Stimulated activated naive B cell treated with anti-CD40 and anti-IgM and Interleukin-4, amounts not matched to agents 10 μg/mL and 1 μg/mL and 100 μg/mL, for 72 hours (primary cell): ENCODE measurements around the gene RAB40C.

Experiments used
- ATAC-seq, 2 donors: fragments of 150-1000 bp; cut with Tn5 transposase; replicated peaks; 2 replicates each; pipeline ENCODE4 v1.10.0; 2021; ENCODE audit warnings: moderate library complexity in 1 of 2
- DNase-seq: peaks from one replicate; pipeline ENCODE4 v3.0.0; 2021
- H3K27ac Mint-ChIP-seq: one replicate; pipeline ENCODE4 v1.8.0; 2022; ENCODE audit warnings: mild to moderate bottlenecking, mixed read lengths
- H3K27me3 Mint-ChIP-seq, 2 donors: one replicate each; pipeline ENCODE4 v1.8.0; 2022; ENCODE audit warnings: mixed read lengths in 2 of 2
- H3K36me3 Mint-ChIP-seq, 2 donors: one replicate each; pipeline ENCODE4 v1.8.0; 2022; ENCODE audit warnings: mixed read lengths in 2 of 2, mild to moderate bottlenecking in 1 of 2
- H3K4me1 Mint-ChIP-seq, 2 donors: one replicate each; pipeline ENCODE4 v1.8.0; 2022; ENCODE audit warnings: mixed read lengths in 2 of 2, mild to moderate bottlenecking in 1 of 2
- H3K4me3 Mint-ChIP-seq, 2 donors: one replicate each; pipeline ENCODE4 v1.8.0; 2022; ENCODE audit warnings: mild to moderate bottlenecking in 2 of 2, mixed read lengths in 2 of 2, moderate library complexity in 1 of 2
- H3K9me3 Mint-ChIP-seq, 2 donors: one replicate each; pipeline ENCODE4 v1.8.0; 2022; ENCODE audit warnings: mixed read lengths in 2 of 2, mild to moderate bottlenecking in 1 of 2

RAB40C gene

GRCh38 chr16:589658-590187 is at the start of gene RAB40C:
TSS of gene RAB40C (plus strand) at chr16:590066. CDS start at chr16:590292, 226 bp downstream.
- Mint-ChIP-seq H3K4me3 (peak within 1 kb of the TSS; percentile 97), H3K9me3 (no peaks in the 10 kb centered on the region), H3K4me1 (peaks cover 33 to 69% of the 10 kb centered on the region in 2 donors), H3K36me3 (peaks cover 4 to 10% of the 10 kb centered on the region in 2 donors), H3K27me3 (peaks cover 4 to 7% of the 10 kb centered on the region in 2 donors), H3K27ac (peak within 1 kb of the TSS; percentile 100)
- peak; percentile 84 to 86 for ATAC-seq
- DNase-seq, result peak; percentile 97

- peaks cover 0 to 4% of the 10 kb centered on the region in 2 donors for H3K4me1 Mint-ChIP-seq
- no peak overlapping the region for H3K4me3 Mint-ChIP-seq
- peak overlapping the region; percentile 31 for H3K27ac Mint-ChIP-seq
- no peaks in the 10 kb centered on the region for H3K27me3 Mint-ChIP-seq
- no peaks in the 10 kb centered on the region for H3K9me3 Mint-ChIP-seq
- DNase-seq (no peak), ATAC-seq (no peak)
- H3K36me3 Mint-ChIP-seq, result peaks cover 13 to 20% of the 10 kb centered on the region in 2 donors
These were observed 49.1 kb upstream of the RAB40C start for GRCh38 chr16:540645-541340.

- H3K4me1 Mint-ChIP-seq, result peaks cover 0 to 4% of the 10 kb centered on the region in 2 donors
- peaks cover 6 to 11% of the 10 kb centered on the region in 2 donors for H3K36me3 Mint-ChIP-seq
- H3K9me3 Mint-ChIP-seq, result no peaks in the 10 kb centered on the region
- DNase-seq (no peak), ATAC-seq (no peak)
- no peak overlapping the region for H3K27ac Mint-ChIP-seq
- H3K27me3 Mint-ChIP-seq, result no peaks in the 10 kb centered on the region
- H3K4me3 Mint-ChIP-seq, result no peak overlapping the region
These were observed 46.3 kb upstream of the RAB40C start for GRCh38 chr16:543301-544164.

- H3K4me3 Mint-ChIP-seq, result no peak overlapping the region
- H3K27ac Mint-ChIP-seq, result no peak overlapping the region
- DNase-seq (no peak), ATAC-seq (no peak)
- H3K36me3 Mint-ChIP-seq, result peaks cover 3 to 6% of the 10 kb centered on the region in 2 donors
- peaks cover 0 to 4% of the 10 kb centered on the region in 2 donors for H3K4me1 Mint-ChIP-seq
- no peaks in the 10 kb centered on the region for H3K27me3 Mint-ChIP-seq
- no peaks in the 10 kb centered on the region for H3K9me3 Mint-ChIP-seq
These were observed 45.3 kb upstream of the RAB40C start for GRCh38 chr16:544517-544916.

GRCh38 chr16:546909-547770 is 42.7 kb upstream of the RAB40C start:
- Mint-ChIP-seq H3K27ac (no peak overlapping the region), H3K9me3 (no peaks in the 10 kb centered on the region), H3K27me3 (no peaks in the 10 kb centered on the region), H3K4me3 (peak overlapping the region in 1 of 2 donors; percentile 21), H3K4me1 (peaks cover 0 to 4% of the 10 kb centered on the region in 2 donors), H3K36me3 (peaks cover 7% of the 10 kb centered on the region in 2 donors)
- DNase-seq, result peak; percentile 44
- peak; percentile 73 to 80 for ATAC-seq

- Mint-ChIP-seq H3K27ac (peak overlapping the region; percentile 20), H3K27me3 (no peaks in the 10 kb centered on the region)
These were observed 41.3 kb upstream of the RAB40C start for GRCh38 chr16:548586-548985.

GRCh38 chr16:549544-550263 is 40.2 kb upstream of the RAB40C start:
- no peaks in the 10 kb centered on the region for H3K27me3 Mint-ChIP-seq
- peak overlapping the region; percentile 65 for H3K27ac Mint-ChIP-seq
- H3K4me1 Mint-ChIP-seq, result peaks cover 0 to 4% of the 10 kb centered on the region in 2 donors
- DNase-seq, result no peak
- no peaks in the 10 kb centered on the region for H3K9me3 Mint-ChIP-seq
- ATAC-seq, result no peak
- no peak overlapping the region for H3K4me3 Mint-ChIP-seq
- H3K36me3 Mint-ChIP-seq, result peaks cover 7 to 12% of the 10 kb centered on the region in 2 donors

More at GRCh38 chr16:548586-548985, 41.3 kb upstream of the RAB40C start:
- H3K4me1 Mint-ChIP-seq, result peaks cover 0 to 4% of the 10 kb centered on the region in 2 donors
- no peaks in the 10 kb centered on the region for H3K9me3 Mint-ChIP-seq
- ATAC-seq (no peak), DNase-seq (no peak)
- peaks cover 7% of the 10 kb centered on the region in 2 donors for H3K36me3 Mint-ChIP-seq
- no peak overlapping the region for H3K4me3 Mint-ChIP-seq

- ATAC-seq (no peak), DNase-seq (no peak)
- Mint-ChIP-seq H3K27me3 (no peaks in the 10 kb centered on the region), H3K27ac (no peak overlapping the region), H3K4me3 (no peak overlapping the region), H3K9me3 (no peaks in the 10 kb centered on the region), H3K36me3 (peaks cover 4 to 10% of the 10 kb centered on the region in 2 donors), H3K4me1 (no peaks in the 10 kb centered on the region)
These were observed 38.7 kb upstream of the RAB40C start for GRCh38 chr16:551210-551609.

GRCh38 chr16:552171-552570 is 37.7 kb upstream of the RAB40C start:
- Mint-ChIP-seq H3K4me1 (no peaks in the 10 kb centered on the region), H3K36me3 (peaks cover 4 to 10% of the 10 kb centered on the region in 2 donors), H3K4me3 (no peak overlapping the region), H3K27ac (no peak overlapping the region), H3K9me3 (no peaks in the 10 kb centered on the region), H3K27me3 (peaks cover 0 to under 1% of the 10 kb centered on the region in 2 donors)
- ATAC-seq (no peak), DNase-seq (no peak)

GRCh38 chr16:553601-554296 is 36.1 kb upstream of the RAB40C start:
- ATAC-seq, result no peak

GRCh38 chr16:554297-554621 is 35.6 kb upstream of the RAB40C start:
- H3K27me3 Mint-ChIP-seq, result peaks cover 8 to 21% of the 10 kb centered on the region in 2 donors
- H3K9me3 Mint-ChIP-seq, result no peaks in the 10 kb centered on the region
- ATAC-seq, result no peak
- H3K27ac Mint-ChIP-seq, result no peak overlapping the region
- peaks cover 0 to 7% of the 10 kb centered on the region in 2 donors for H3K4me1 Mint-ChIP-seq
- H3K4me3 Mint-ChIP-seq, result no peak overlapping the region
- peaks cover 4 to 10% of the 10 kb centered on the region in 2 donors for H3K36me3 Mint-ChIP-seq
- DNase-seq, result no peak

More at GRCh38 chr16:553601-554296, 36.1 kb upstream of the RAB40C start:
- H3K36me3 Mint-ChIP-seq, result peaks cover 4 to 10% of the 10 kb centered on the region in 2 donors
- H3K27ac Mint-ChIP-seq, result no peak overlapping the region
- H3K4me3 Mint-ChIP-seq, result no peak overlapping the region
- H3K9me3 Mint-ChIP-seq, result no peaks in the 10 kb centered on the region
- peaks cover 8 to 16% of the 10 kb centered on the region in 2 donors for H3K27me3 Mint-ChIP-seq
- H3K4me1 Mint-ChIP-seq, result peaks cover 0 to 7% of the 10 kb centered on the region in 2 donors
- no peak for DNase-seq

- Mint-ChIP-seq H3K4me3 (no peak overlapping the region), H3K4me1 (peaks cover 0 to 7% of the 10 kb centered on the region in 2 donors), H3K36me3 (peaks cover 6 to 10% of the 10 kb centered on the region in 2 donors), H3K9me3 (no peaks in the 10 kb centered on the region), H3K27ac (no peak overlapping the region), H3K27me3 (peaks cover 8 to 25% of the 10 kb centered on the region in 2 donors)
- DNase-seq, result no peak
- no peak for ATAC-seq
These were observed 35.1 kb upstream of the RAB40C start for GRCh38 chr16:554640-555365.
